HK-2 (cell line): Measurements from ENCODE around the gene LAMA3.

Experiments used
- DNase-seq: peaks from one replicate; pipeline ENCODE4 v3.0.0-alpha.2; 2018; ENCODE audit not compliant: unreplicated experiment

The LAMA3 gene

DNA sequence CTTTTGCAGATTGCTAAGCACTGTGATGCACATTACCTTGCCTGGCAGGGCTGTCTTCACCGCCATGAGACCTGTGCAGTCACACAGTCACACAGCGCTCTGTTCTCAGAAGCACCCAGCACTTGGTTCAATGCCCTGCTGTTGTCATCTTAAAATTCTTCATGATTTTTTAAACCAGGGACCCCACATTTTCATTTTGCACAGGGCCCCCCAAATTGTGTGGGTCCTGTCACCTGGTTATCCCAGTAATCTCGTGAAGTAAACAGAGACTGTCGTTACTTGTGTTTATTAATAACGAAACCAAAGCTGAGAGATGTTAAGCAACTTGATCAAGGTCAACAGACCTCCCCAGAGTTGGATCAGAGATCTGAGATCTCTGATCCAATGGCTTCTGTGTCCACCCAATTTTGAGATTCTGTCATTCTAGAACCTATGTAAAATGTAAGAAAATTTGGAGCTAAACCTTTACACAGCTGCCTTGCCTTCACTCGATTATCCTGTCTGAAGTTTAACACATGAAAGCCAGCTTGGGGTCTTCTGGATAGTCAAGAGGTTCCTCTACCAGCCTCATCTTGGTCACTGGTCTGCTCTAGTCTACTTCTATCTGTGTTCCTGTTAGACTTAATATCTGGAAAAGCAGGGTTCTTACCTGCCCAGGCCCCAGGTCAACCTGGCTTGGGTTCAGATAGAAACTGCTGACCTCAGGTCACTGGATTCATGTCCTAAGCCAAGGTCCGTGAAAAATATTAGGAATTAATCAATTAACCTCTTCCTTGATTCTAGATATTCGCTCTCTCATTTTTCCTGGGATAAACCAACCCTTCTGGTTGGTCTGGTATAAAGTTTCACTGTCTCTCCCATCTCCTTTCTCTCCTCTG lies 311.6 kb downstream of the LAMA3 start:
- DNase-seq = no peak

- DNase-seq = no peak
Measured at GRCh38 chr18:24002479-24002878, 313.2 kb downstream of the LAMA3 start.

- DNase-seq = no peak
Measured at GRCh38 chr18:24003288-24003687, 314.0 kb downstream of the LAMA3 start.

GRCh38 chr18:24003903-24004640 lies 314.8 kb downstream of the LAMA3 start:
- no peak for DNase-seq
